ENCODE data around the gene RERE.
"Not testable (repeated sequence)": the region's sequence is repeated elsewhere in the genome, so short reads cannot be mapped to it uniquely, and the experiment has no call there.

RERE gene

GRCh38 chr1:8839990-8840389 lies 22.6 kb upstream of the RERE start:
- no peak overlapping the region for H3K27ac ChIP-seq
- no peak for TF ChIP-seq ZFX (IDR thresholded peaks at IDR 0.05)
- TF ChIP-seq, protein P1, sequence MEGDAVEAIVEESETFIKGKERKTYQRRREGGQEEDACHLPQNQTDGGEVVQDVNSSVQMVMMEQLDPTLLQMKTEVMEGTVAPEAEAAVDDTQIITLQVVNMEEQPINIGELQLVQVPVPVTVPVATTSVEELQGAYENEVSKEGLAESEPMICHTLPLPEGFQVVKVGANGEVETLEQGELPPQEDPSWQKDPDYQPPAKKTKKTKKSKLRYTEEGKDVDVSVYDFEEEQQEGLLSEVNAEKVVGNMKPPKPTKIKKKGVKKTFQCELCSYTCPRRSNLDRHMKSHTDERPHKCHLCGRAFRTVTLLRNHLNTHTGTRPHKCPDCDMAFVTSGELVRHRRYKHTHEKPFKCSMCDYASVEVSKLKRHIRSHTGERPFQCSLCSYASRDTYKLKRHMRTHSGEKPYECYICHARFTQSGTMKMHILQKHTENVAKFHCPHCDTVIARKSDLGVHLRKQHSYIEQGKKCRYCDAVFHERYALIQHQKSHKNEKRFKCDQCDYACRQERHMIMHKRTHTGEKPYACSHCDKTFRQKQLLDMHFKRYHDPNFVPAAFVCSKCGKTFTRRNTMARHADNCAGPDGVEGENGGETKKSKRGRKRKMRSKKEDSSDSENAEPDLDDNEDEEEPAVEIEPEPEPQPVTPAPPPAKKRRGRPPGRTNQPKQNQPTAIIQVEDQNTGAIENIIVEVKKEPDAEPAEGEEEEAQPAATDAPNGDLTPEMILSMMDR (conservative IDR thresholded peaks at IDR 0.05): no peak

DNA sequence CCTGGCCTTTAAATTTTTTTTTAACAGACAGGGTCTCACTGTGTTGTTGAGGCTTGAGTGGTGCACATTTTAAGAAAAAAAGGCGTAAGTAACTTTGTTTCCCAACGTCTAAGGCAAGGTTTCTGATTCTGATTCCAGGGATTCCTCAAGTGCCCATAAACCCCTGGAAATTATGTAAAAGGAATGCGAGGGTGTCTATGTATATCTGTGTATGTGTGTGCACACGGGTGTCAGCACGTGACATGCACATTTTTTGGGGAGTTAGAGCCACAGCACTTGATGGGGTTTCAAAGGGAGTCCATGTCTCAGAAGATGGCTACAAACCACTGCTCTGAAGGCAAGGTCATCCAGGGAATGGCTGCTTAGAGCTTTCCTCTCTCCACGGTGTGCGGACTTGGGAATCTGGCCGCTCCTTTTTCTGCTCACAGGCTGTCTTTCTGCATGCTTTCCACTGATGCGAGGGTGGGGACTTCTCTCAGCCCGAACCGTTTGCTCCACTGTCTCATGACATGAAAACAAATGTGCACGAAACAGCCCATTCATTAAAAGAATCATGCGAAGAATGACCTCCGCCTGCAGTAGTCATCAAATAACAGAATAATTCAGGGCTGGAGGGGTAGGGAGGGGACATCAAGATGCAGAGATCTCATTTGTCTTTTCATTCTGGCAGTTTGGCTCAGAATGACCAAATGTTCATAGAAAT lies 18.7 kb upstream of the RERE start:
- no peak overlapping the region for H3K27ac ChIP-seq
- TF ChIP-seq, protein P1 (conservative IDR thresholded peaks at IDR 0.05): no peak
- TF ChIP-seq ZFX (IDR thresholded peaks at IDR 0.05): no peak

GRCh38 chr1:8831340-8831739 lies 13.9 kb upstream of the RERE start:
- TF ChIP-seq ZFX (IDR thresholded peaks at IDR 0.05): no peak
- TF ChIP-seq, protein P1 (conservative IDR thresholded peaks at IDR 0.05): no peak
- H3K27ac ChIP-seq: no peak overlapping the region

DNA sequence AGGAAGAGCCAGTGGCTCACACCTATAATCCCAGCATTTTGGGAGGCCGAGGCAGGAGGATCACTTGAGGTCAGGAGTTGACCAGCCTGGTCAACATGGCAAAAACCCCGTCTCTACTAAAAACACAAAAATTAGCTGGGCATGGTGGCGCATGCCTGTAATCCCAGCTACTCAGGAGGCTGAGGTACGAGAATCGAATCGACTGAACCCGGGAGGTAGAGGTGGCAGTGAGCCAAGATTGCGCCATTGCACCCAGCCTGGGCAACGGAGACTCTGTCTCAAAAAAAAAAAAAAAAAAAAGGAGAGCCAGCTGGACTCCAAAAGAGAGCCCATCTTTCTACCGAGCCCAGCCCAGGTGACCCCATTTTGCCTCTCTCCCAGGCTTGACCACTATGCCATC lies 13.3 kb upstream of the RERE start:
- not testable (repeated sequence) for H3K27ac ChIP-seq

- no peak overlapping the region for H3K27ac ChIP-seq
- TF ChIP-seq, protein P1 (conservative IDR thresholded peaks at IDR 0.05): no peak
- TF ChIP-seq ZFX (IDR thresholded peaks at IDR 0.05): no peak
Observed at GRCh38 chr1:8825985-8826481, 8.6 kb upstream of the RERE start.

DNA sequence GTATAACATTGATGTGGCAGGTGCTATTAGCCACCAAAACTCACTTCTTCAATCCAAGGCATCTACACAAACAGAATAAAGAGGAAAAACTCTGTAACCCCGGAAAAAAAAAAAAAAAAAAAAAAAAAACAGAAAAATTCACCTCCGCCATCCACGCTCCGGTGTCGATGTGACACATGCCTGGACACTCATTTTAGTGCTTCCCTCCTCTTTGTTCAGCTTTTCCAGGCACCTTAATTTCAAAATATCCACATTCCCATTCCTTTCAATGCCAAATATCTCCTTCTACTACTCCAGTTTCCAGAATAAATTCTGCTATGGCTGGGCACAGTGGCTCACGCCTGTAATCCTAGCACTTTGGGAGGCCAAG lies 5.8 kb upstream of the RERE start:
- H3K27ac ChIP-seq: no peak overlapping the region

DNA sequence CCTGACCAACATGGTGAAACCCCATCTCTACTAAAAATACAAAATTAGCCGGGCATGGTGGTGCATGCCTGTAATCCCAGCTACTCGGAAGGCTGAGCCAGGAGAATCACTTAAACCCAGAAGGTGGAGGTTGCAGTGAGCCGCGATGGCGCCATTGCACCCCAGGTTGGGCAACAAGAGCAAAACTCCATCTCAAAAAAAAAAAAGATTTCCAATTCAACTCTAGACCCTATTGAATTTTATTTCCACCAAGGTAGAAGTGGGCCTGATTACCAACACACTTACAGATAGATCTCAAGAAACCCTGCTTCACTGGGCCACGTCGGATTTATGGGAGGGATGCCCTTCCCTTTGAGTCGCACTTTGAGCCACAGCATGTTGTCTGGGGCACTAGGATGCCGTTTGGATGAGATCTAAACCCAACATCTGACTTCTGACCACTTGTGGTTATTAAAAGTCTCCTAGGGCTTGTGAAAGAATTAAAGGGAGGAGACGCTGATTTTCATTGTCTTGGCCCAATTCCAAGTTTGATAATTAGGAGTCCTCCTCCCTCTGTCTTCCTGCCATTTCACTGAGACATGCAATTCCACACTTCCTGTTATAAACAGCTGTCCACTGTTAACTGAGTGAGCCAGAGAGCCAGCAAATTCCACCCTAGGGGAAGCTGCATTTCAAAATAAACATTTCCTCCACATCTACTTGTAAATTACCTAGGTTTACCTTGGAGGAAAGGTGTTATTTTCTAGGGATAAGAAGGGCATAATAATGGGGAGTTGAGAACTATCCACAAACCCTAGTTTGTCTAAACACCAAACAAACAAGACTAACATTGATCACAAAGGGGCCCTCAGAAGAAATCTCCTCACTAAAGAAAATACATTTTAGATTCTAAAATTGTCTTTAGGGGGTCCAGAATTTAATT lies 5.2 kb upstream of the RERE start:
- no peak overlapping the region for H3K27ac ChIP-seq
- TF ChIP-seq, protein P1 (conservative IDR thresholded peaks at IDR 0.05): no peak
- no peak for TF ChIP-seq ZFX (IDR thresholded peaks at IDR 0.05)

More for the DNA sequence above, 5.8 kb upstream of the RERE start:
- TF ChIP-seq, protein P1 (conservative IDR thresholded peaks at IDR 0.05): no peak
- no peak for TF ChIP-seq ZFX (IDR thresholded peaks at IDR 0.05)

All from C4-2B (cell line).